GM10248 (cell line): ENCODE results near the gene SPDL1.

Experiments used
- CTCF ChIA-PET: fragments of 300-600 bp; sonication (Branson Sonifier 250); formaldehyde crosslinking; extraction: SDS; loops from one replicate; lab custom pipeline; 2021; ENCODE audit warnings: antibody characterized with exemption; lab: Yijun Ruan, JAX
- POLR2A ChIA-PET: fragments of 350-650 bp; sonication (Branson Sonifier 250); formaldehyde crosslinking; extraction: SDS; loops from one replicate; lab custom pipeline; 2020; ENCODE audit warnings: antibody characterized with exemption; lab: Yijun Ruan, JAX
- DNase-seq: peaks from one replicate; pipeline ENCODE4 v3.0.0; 2012; ENCODE audit errors: extremely low spot score
- CTCF ChIP-seq: IDR thresholded peaks from 2 replicates; pipeline ENCODE4 v1.5.1; 2012; ENCODE audit warnings: mild to moderate bottlenecking, low read depth; ENCODE audit errors: extremely low read depth, missing control alignments, control extremely low read depth

The SPDL1 gene

GRCh38 chr5:169635936-169636335, 52.4 kb downstream of the SPDL1 start:
- POLR2A ChIA-PET: no interaction called here
- TF ChIP-seq CTCF: no peak
- DNase-seq: no peak
- CTCF ChIA-PET: interaction anchor here (0.7 to 1.1 kb wide), 2 partner anchors 12 to 15 kb away, joined by 3 read pairs; no protein-coding TSS in a partner anchor

- CTCF ChIA-PET: interaction anchor here (0.7 to 2.0 kb wide), 4 partner anchors 11 to 17 kb away, joined by 3 to 13 read pairs (median 4); no protein-coding TSS in a partner anchor
- TF ChIP-seq CTCF: no peak
- POLR2A ChIA-PET: no interaction called here
- DNase-seq: no peak
Observed at GRCh38 chr5:169636477-169637084, 53.0 kb downstream of the SPDL1 start.

- POLR2A ChIA-PET: no interaction called here
- CTCF ChIA-PET: interaction anchor here (1.1 to 2.0 kb wide), 5 partner anchors 10 to 170 kb away, joined by 3 to 13 read pairs (median 6); no protein-coding TSS in a partner anchor
- TF ChIP-seq CTCF: no peak
- DNase-seq: peak; percentile 89
Observed at GRCh38 chr5:169637085-169637548, 53.5 kb downstream of the SPDL1 start, which contains the start of gene DOCK2. TSS of gene DOCK2 (plus strand) at chr5:169637275. CDS start at chr5:169637327, 52 bp downstream.

- ChIA-PET CTCF (interaction anchor here (1.1 to 2.0 kb wide), 6 partner anchors 10 to 169 kb away, joined by 3 to 13 read pairs (median 5); no protein-coding TSS in a partner anchor), POLR2A (no interaction called here)
- no peak for TF ChIP-seq CTCF
- peak; percentile 70 for DNase-seq
Observed at GRCh38 chr5:169637549-169638121, 54.1 kb downstream of the SPDL1 start.

- DNase-seq: no peak
- CTCF ChIA-PET: interaction anchor here (0.7 to 0.9 kb wide), 2 partner anchors 10 to 12 kb away, joined by 3 to 4 read pairs; no protein-coding TSS in a partner anchor
- POLR2A ChIA-PET: no interaction called here
- no peak for TF ChIP-seq CTCF
Observed at GRCh38 chr5:169641253-169641652, 57.7 kb downstream of the SPDL1 start.

GRCh38 chr5:169646856-169647255, 63.3 kb downstream of the SPDL1 start:
- DNase-seq: no peak
- ChIA-PET POLR2A (interaction anchor here (0.5 to 0.6 kb wide), 3 partner anchors 131 to 1122 kb away, joined by 3 to 8 read pairs (median 5); no protein-coding TSS in a partner anchor), CTCF (interaction anchor here (1.0 to 3.6 kb wide), 6 partner anchors 8 to 65 kb away, joined by 3 to 13 read pairs (median 4); partner anchors contain the start of gene DOCK2)
- no peak for TF ChIP-seq CTCF
